ENCODE measurements around the gene CLP1.
"Not testable (repeated sequence)": the region's sequence is repeated elsewhere in the genome, so short reads cannot be mapped to it uniquely, and the experiment has no call there.

CLP1 gene

DNA sequence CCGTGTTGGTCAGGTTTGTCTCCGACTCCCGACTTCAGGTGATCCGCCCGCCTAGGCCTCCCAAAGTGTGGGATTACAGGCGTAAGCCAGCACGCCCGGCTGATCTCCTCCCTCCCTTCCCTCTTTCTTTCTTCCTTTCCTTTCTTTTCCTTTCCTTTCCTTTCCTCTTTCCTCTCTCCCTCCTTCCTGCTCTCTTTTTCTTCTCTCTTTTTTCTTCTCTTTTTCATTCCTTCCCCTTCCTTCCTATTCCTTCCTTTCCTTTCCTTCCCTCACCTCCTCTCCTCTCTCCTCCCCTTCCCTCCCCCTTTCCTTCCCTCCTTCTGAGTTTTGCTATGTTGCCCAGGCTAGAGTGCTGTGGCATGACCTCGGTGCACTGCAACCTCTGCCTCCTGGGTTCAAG lies 6.4 kb downstream of the CLP1 start:
- DNase-seq (ENCODE audit: low read depth in 2 of 2): no peak

DNA sequence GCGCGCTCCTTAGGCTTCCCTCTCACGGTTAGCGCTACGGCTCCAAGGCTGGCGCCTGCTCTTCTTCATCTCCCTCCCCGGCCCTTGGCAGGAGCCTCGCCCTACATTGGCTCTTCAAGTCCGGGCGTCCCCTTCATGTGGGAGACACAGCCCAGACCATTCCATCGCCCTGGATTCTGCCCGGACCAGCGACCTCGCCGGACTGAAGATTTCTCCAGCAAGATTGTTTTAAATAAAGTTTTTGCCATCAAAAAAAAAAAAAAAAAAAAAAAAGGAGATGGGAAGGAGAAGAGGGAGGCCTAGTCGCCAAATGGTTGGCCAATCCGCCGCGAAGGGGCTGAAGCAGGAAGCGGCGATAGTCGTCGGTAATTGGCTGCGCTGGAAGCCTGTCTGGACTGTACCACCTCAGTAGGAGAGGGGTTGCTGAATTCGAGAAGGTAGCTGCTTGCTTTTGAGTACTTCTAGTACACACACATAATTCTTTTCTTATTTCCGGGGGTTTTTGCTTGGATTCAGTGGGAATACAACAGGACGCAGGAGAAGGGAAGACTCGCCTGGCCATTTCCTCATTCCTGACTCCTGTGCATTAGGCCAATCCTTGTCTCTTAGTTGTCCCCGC lies 9.7 kb downstream of the CLP1 start:
- peak; percentile 81 to 83 for DNase-seq (ENCODE audit: low read depth in 2 of 2)

DNA sequence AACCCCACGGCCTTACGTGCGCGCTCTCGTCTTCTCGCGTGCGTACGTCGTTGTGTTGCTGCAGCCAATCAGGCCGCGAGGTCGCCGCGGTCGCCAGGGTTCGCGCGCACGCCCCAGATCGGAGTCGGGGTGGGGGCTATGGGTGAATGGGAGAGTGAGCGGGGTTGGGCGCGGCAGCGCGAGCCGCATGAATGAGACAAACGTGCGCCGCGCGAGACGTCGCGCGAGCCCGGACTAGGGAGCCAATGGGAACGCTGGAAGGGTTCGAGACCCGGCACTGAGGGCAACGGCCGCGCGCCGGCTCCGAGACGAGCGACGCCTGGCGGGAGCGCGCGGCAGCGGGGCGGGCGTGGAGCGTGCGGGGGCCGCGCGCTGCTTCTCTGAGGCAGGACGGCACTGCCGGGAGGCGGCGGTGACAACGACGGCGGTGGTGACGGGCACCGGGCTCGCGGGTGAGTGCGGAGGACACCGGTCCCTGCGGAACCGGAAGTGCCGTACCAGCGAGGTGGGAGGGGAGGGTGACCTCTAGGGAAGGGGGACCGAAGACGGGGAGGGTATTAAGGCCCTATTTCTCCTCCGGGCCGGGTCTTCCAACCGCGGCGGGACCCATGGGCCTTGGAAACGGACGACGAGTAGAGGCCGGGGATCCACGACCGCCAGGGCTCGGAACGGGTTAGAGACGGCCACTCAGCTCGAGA lies 10.3 kb downstream of the CLP1 start, which contains the start of gene ZDHHC5:
Gene ZDHHC5, plus strand, starts transcription at position 379 of the 698 bp plus-strand sequence. CDS start 4,977 bp downstream, outside the sequence.
- peak; percentile 98 to 100 for DNase-seq (ENCODE audit: low read depth in 2 of 2)

DNA sequence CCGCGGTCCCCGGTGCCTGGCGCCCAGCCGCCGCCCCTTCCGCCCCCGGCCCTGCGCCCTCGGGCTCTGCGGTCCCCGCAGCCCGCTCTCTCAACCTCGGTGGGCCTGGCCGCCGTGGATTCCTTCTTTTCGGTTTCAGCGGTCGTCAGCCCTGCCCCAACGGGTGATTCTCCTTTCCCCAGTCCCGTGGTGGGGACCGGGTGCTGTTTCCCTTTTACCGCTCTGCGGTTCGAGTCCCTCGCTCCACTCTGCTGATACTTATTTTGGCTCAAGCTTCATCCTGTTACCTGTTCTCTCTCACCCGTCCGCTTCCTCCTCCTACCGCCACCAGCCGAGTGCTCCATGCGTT lies 10.8 kb downstream of the CLP1 start:
- DNase-seq (ENCODE audit: low read depth in 2 of 2): no peak

- DNase-seq (ENCODE audit: low read depth in 2 of 2): no peak
Measured at GRCh38 chr11:57674251-57674650, 16.7 kb downstream of the CLP1 start.

DNA sequence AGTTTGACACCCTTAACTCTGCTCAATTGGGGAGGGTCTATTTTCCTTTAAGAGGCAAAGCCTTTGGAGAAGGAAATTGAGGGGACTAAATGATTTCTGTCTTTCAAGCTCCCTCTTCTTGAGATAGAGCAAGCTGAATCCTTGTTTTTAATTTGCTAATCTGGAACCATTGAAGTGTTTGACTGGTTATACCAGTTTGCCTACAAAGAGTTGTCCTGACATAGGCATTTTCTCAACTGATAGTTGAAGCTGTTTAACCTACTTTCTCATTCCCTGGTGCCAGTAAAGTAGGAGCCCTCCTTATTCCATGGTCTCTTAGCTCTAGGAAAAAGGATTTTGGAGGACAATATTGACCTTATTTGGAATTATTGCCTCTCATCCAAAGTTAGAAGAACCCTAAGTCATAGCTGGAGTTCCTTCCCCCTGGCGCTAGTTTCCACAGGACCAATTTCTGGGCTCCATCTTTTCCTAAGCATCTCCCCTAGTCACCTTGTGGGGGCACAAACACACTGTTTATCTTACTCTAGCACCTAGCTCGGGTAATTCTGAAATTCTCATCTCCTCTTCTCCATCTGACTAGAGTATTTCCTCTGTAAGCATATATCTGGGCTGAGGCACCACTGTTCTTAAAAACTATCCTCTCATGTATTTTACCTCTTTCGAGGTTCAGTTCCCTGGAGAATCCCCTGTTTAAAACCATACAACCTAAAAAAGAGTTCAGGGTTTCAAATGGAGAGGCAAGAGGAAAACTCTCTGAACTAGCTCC lies 17.8 kb downstream of the CLP1 start:
- DNase-seq (ENCODE audit: low read depth in 2 of 2): no peak

DNA sequence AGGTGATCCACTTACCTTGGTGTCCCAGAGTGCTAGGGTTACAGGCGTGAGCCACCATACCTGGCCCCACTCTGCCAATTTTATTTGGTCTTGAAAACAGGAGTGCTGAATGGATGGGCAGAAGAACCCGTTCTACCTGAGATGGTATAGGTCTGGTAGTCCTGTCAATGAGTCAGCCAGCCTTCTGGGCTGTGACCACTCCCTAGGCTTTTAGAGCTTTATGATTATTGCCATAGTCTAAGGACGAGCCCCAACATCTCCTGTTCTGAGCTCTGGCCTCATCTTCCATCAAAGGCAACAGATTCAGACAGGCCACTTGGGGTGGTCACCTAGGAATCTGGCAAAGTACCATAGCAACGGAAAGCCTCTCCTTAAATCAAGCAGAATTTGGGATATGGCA lies 21.8 kb downstream of the CLP1 start:
- DNase-seq (ENCODE audit: low read depth in 2 of 2): no peak

DNA sequence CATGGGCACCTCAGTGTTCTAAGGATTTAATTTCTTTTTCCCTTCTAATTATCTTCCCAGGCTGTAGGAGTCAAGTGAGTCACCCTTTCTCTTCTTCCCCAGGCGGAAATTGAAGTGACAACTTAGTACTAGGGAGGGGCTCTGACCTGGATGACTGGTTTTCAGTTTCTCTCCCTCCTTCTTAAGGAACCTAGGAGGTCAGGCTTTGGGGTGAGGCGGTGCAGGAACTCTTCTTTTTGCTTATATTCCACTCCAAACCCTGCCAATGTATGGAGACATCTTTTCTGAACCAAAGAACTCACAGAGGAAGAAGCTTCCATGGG lies 23.0 kb downstream of the CLP1 start:
- no peak for DNase-seq (ENCODE audit: low read depth in 2 of 2)

DNA sequence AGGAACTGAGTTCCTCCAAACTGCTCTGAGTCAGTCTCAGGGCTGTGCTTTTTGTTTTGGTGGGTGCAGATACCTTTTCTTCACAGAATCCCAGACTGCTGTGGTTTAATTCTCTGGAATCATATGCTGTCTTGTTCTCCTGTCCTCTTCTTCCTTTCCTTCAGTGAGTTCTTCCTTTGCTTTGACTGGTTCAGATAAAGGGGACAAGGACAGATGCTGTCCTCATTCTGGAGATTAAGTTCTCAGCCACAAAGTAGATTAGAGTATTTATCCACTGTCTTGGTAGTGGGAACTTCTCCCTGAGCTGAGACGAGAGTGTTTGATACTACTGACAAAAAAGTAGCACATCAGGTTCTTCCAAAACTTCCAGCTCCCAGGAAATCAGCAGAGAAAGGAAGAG lies 23.6 kb downstream of the CLP1 start:
- no peak for DNase-seq (ENCODE audit: low read depth in 2 of 2)

GRCh38 chr11:57690474-57690873 lies 32.9 kb downstream of the CLP1 start:
- DNase-seq (ENCODE audit: low read depth in 2 of 2): not testable (repeated sequence)

GRCh38 chr11:57698843-57699365 lies 41.3 kb downstream of the CLP1 start:
- DNase-seq (ENCODE audit: low read depth in 2 of 2): no peak

- no peak for DNase-seq (ENCODE audit: low read depth in 2 of 2)
Measured at GRCh38 chr11:57699813-57700212, 42.3 kb downstream of the CLP1 start.

DNA sequence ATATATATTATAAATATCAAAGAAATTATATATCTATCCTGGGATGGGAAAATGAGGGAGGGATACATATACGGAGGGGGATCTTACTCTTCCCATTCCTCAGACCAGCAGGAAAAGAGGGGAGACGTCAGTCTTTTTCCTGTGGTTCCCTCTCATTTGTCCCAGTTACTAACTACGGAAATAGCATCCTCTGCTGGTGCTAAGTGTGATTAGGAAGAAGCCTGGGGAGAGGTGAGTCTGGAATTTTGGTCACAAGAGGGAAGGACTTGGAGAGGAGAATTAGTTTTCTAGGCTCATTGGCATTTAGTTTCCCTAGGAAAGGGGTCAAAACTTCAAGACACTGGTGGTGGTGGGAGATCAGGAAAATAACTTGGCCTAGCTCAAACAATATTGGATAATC lies 42.9 kb downstream of the CLP1 start:
- no peak for DNase-seq (ENCODE audit: low read depth in 2 of 2)

DNA sequence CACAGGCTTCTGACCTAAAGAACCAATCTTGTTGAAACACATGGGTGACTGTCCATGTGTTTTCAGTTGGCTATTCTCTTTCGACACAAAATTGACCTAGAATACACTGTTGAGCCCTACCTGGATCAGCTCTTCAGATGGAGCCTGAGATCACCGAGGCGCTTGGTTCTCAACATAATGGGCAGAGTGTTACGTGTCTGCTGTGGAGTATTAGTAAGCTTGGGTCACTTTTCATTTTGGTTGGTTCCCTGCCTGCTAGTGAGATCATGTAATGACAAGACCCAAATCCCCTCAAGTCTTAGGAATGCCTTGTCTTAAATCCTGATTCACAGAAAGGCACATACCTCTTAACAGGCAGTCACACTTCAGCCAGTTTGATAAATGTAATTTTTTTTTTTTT lies 45.8 kb downstream of the CLP1 start:
- no peak for DNase-seq (ENCODE audit: low read depth in 2 of 2)

- no peak for DNase-seq (ENCODE audit: low read depth in 2 of 2)
Measured at GRCh38 chr11:57704932-57705331, 47.4 kb downstream of the CLP1 start.

- not testable (repeated sequence) for DNase-seq (ENCODE audit: low read depth in 2 of 2)
Measured at GRCh38 chr11:57705432-57705831, 47.9 kb downstream of the CLP1 start.

GRCh38 chr11:57709802-57710367 lies 52.3 kb downstream of the CLP1 start:
- DNase-seq (ENCODE audit: low read depth in 2 of 2): no peak
